HG02973 (cell line): ENCODE data around the gene HES5.

Experiments
- ATAC-seq: cut with Tn5 transposase; IDR thresholded peaks from one replicate; pipeline ENCODE4 v1.9.1; 2021; ENCODE audit warnings: moderate library complexity; ENCODE audit not compliant: unreplicated experiment

The HES5 gene

DNA sequence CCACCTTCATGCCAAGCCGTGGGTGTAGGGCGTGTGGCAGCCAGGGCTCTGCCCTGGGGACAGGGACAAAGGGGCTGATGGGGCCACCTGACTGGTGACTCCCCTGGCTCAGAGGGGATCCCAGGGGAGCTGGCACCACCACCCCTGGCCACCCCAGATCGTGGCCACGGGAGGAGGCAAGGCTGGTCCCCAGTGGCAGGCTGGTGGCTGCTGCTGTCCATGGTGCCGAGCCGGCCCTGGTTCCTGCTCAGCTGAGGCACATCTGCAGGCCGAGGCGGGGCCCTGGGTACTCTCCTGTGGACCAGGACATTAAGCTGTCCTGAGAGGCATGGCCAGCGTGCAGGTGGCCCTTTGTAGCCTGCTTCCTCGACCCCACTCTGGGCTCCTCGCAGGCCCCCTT, 47.5 kb downstream of the HES5 start:
- ATAC-seq: no peak

DNA sequence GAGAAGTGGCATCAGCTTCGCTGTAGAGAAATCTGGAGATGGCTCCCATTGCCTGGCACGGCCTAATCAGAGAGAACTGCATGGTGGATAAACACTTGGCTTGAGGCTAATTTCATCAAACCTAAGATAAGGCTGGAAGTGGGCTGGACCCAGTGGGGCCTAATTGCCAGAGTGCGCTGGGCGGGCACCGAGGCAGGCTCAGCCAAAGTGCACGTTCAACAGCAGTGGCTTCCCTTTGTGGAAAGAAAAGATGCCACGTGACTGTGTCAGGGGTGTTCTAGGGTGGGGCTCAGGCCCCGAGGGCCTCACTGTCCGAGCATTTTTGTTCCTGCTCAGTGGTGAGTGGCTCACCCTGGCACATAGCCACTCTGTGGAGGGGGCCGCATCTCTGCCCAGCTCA, 48.2 kb downstream of the HES5 start:
- no peak for ATAC-seq

DNA sequence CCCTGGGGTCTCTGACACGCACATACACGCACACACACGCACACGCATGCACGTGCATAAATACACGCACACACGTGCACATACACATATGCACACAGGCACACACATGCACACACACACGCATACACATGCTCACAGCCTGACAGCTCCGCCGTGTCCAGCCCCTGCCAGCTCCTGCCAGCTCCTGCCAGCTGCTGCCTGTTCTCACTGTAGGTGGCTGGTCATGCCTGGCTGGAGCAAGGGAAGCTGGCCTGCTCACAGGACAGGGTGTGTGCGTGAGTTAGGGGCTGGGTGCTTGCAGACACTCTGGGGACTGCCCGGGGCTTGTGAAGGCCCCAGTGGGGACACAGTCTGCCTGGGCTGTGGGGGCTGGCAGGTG, 49.1 kb downstream of the HES5 start:
- no peak for ATAC-seq

DNA sequence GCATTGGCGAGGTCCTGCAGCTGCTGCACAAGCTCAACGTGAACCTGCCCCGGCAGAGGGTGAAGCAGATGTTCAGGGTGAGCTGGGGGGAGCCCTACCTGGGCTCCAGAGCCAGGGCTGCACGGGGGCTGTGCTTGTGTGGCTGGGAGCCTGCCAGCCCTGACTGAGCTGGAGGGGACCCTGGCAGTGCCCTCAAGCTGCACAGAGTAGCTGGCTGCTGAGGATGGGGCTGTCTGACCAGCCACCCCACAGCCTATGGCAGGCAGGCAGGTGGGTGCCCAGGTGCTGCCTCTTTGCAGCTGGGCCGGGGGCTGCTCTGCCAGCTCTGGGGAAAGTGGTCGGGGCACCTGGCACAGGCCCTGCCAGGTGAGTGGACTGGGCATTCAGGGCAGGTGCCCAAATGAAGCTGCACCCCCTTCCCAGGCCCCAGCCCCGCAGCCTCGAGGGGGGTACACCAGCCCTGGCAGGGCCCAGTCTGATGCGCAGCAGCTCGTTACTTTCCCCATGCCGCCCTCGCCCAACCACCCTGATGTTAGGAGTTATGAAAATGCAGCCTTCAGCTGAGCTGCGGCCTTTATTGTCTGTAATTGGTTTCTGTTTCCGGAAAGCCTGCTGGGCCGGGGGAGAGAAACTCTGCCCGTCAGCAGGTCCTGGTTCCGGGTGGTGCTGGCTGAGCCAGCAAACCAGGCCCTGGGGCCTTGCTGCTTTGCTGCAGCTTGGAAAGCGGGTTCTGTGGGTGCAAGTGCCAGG, 49.7 kb downstream of the HES5 start:
- no peak for ATAC-seq

DNA sequence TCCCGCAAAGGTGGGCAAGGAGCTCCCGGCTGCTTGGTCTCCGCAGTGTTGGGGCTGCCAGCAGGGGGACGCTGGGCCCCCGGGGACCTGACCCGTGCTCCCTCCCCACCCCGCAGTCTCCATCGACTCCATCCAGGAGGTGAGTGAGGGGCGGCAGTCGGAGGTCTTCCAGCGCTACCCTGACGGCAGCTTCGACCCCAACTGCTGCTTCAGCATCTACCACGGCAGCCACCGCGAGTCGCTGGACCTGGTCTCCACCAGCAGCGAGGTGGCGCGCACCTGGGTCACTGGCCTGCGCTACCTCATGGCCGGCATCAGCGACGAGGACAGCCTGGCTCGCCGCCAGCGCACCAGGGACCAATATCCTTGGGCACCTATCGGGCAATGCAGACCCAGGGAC, 50.4 kb downstream of the HES5 start:
- ATAC-seq: no peak

DNA sequence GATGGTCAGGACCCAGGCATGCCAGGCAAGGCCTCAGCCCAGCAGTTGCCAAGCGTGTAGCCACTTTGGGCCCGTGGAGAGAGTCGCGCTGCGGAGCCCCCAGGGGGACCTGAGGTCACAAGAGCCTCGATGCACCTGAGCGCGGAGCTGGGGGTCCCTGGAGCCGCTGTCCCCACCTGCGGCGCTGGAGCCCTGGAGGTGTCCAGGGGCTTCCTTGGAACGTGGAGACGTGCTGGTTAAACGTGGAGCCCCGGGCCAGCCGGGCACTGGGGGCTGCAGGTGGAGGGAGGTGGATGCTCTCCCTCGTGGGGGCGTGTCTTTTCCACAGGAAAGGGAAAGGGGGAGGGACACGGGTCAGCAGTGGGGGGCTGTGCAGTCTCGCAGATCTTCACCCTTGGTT, 50.9 kb downstream of the HES5 start:
- ATAC-seq: no peak
